HG03196 (cell line): ENCODE data around the gene MSH3.
"Not testable (repeated sequence)": the region's sequence is repeated elsewhere in the genome, so short reads cannot be mapped to it uniquely, and the experiment has no call there.

Source experiments
- ATAC-seq: cut with Tn5 transposase; IDR thresholded peaks from one replicate; pipeline ENCODE4 v1.9.1; 2021; ENCODE audit not compliant: unreplicated experiment

MSH3 gene

DNA sequence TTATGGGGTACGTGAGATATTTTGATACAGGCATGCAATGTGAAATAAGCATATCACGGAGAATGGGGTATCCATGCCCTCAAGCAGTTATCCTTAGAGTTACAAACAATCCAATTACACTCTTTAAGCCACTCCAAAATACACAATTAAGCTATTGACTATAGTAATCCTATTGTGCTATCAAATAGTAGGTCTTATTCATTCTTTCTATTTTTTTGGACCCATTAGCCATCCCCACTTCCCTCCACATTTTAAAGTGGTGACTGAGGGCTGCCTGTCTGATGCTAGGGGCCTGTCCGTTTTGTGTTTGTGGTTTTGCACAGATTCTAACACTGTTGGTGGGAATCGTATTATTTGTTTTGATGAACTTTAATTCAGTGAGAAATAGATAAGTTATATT lies 130.0 kb downstream of the MSH3 start:
- ATAC-seq = no peak

GRCh38 chr5:80789319-80790016 lies 135.0 kb downstream of the MSH3 start:
- ATAC-seq = not testable (repeated sequence)

DNA sequence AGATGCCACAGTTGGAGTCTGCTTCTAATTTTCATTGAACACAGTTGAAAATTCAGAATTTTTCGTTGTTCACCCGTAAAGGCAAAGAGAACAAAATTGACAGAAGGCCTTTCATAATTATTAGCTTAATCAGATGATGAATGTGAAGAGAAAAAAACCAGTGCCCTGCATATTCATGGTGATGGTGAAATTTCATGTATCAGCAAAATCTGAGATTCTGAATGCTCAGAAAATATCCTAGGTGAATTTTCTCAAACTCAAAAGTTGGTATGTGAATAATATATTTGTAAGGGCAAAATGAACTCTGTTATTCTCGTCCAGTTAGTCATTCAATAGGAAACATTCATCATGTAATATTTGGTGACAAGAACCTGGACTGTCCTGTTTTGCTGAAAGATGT lies 136.2 kb downstream of the MSH3 start:
- ATAC-seq = no peak

DNA sequence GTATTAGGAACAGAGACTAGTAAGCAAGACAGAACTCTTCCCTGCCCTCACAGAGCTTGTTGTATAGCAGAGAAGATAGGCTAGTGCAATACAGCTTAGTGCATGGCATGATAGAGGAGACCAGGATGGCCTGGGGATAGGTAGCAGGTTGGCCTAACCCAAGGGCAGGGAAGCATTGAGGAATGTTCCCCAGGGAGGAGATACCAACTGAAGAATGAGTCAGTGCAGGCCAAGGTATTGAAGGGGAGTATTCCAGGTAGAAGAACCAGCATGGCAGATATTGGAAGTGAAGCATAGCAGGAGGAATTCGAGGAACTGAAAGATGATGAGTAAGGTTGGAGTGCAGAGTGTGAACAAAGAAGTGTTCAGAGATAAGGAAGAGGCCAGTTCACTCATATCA lies 138.9 kb downstream of the MSH3 start:
- ATAC-seq = no peak

GRCh38 chr5:80796846-80797245 lies 142.4 kb downstream of the MSH3 start:
- ATAC-seq = no peak

- no peak for ATAC-seq
Measured at GRCh38 chr5:80797428-80798024, 143.1 kb downstream of the MSH3 start.

- no peak for ATAC-seq
Measured at GRCh38 chr5:80798166-80798565, 143.7 kb downstream of the MSH3 start.

DNA sequence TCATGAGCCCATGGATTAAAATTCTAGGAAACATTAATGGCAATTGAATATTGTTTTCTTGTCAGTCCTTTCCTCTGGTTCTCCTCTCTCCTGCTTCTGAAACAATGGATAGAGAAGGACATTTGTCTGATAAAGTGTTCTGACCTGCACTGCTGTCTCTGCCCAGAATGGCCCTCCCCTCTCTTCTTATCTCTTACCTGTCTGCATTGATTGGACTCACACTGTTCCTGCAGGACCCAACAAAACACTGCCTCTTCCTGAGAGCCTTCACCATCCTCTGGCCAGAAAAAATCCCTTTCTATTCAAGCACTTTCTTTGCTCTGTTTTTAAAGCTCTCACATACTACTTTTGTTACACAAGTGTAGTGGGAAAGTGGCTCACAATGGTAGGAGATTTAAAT lies 144.2 kb downstream of the MSH3 start:
- no peak for ATAC-seq

GRCh38 chr5:80799041-80799440 lies 144.6 kb downstream of the MSH3 start:
- no peak for ATAC-seq

GRCh38 chr5:80799573-80799972 lies 145.1 kb downstream of the MSH3 start:
- no peak for ATAC-seq

DNA sequence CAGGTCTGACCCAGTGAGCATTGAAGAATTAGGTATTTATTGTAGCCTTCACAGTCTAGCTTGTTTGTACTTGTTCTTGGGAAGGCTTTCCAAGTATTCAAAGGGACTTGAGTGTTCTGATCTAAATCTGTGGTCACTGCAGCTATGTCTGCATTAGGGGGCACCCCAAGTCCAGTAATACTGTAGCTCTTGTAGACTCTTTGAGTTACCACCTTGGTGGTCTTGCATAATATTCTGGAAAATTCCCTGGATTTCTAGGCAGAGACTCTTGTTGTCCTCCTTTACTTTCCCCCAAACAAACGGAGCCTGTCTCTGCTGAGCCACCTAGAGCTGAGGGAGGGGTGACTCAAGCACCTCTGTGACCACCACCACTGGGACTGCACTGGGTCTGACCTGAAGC lies 149.9 kb downstream of the MSH3 start:
- no peak for ATAC-seq

- ATAC-seq = no peak
Measured at GRCh38 chr5:80805038-80805437, 150.6 kb downstream of the MSH3 start.

DNA sequence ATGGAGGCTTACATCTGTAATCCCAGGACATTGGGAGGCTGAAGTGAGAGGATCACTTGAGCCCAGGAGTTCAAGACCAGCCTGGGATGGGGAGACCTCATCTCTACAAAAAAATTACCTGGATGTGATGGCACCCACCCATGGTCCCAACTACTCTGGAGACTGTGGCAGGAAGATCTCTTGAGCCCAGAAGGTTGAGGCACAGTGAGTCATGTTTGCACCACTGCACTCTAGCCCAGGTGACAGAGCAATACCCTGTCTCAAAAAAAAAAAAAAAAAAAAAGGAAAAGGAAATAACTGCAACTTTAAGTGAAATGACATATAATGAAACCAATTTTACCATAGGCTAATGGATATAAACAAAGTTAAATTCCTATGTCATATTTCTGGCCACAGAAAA lies 152.5 kb downstream of the MSH3 start:
- no peak for ATAC-seq

DNA sequence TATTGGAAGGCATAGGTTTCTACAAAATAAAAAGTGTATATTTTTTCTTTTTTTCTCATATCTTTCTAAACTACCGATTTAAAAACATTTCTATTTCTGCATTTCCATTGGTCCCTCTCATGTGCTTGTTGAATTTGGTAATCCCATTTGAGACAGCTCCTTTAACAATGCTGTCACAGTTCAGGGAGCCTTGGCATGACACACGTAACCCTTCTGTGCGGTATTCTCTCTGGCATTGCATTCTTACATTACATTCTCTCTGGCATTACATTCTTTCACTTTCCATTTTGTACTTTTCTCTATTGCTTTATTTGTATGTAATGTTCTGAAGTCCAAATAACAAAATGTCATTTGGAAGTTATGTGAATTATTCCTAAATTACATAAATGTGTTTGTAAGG lies 155.0 kb downstream of the MSH3 start:
- no peak for ATAC-seq

GRCh38 chr5:80810425-80810824 lies 156.0 kb downstream of the MSH3 start:
- no peak for ATAC-seq

DNA sequence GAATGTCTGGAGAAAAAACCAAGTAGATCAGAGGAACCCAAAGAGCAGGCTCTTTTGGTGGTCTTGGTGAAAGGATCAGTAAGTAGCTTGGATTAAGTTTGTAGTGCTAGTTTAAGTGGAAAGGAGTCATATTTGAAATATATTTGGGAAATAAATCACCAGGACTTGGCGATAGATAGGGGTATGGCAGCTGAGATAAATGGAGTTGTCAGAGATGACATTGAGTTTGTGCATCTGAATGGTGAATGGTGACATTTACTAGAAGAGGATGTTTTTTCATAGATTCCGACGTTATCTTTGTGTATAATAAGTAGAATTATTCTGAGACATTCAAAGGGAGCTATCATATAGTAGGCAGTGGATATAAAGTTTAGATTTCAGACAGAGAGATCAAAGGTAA lies 162.1 kb downstream of the MSH3 start:
- no peak for ATAC-seq

- no peak for ATAC-seq
Measured at GRCh38 chr5:80820685-80821084, 166.2 kb downstream of the MSH3 start.

DNA sequence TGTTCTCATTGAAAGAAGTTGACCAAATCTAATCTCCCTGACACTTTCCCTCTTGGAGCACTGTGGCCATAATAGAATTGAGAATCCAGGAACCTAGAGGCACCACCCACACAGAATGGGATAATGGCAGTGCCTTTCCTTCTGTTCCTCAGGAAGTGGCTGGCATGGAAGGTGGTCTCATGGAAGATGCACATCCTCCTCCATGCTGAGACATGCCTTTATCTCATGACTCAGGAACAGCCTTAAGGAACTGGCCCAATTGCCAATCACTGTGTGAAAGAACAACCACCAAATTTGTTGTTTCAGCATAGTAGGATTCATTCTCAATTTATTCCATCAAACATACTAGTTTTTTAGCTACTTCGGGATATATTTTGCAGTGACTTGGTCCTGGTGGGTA lies 168.2 kb downstream of the MSH3 start:
- no peak for ATAC-seq

- ATAC-seq = not testable (repeated sequence)
Measured at GRCh38 chr5:80824159-80824558, 169.7 kb downstream of the MSH3 start.

- ATAC-seq = no peak
Measured at GRCh38 chr5:80825786-80826460, 171.5 kb downstream of the MSH3 start.

DNA sequence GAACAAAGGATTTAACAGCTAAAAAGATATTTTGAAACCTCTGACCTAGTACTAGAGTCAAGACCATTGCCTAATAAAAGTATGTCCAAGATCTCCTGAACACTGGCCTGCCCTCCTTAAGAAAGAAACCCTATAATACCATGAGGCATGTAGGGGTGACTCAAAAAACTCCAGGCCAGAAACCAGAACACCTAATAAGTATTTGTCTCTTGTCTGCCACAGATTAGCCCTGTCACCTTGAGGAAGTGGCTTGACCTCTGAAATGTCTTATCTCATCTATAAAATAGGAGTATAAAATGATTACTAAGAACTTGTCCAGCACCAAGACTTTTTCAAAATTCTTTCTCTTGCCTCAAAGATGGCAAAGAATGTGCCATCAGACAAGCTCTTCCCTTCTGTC lies 180.3 kb downstream of the MSH3 start:
- ATAC-seq = no peak

GRCh38 chr5:80835128-80835527 lies 180.7 kb downstream of the MSH3 start:
- no peak for ATAC-seq
